Measurements from ENCODE around the gene PPP2R5A.

GRCh38 chr1:212401042-212401441, 115.8 kb downstream of the PPP2R5A start:
- TF ChIP-seq CTCF (IDR thresholded peaks at IDR 0.05), result no peak
- no peak for TF ChIP-seq POLR2A (IDR thresholded peaks at IDR 0.05)

Data from heart left ventricle (tissue), 13 donors.